ENCODE results near the gene TSPAN7.

Gene TSPAN7

GRCh38 chrX:38694394-38694793 is 133.1 kb downstream of the TSPAN7 start:
- Histone ChIP-seq H3K4me3 (ENCODE audit: low read length) (no peak overlapping the region), H3K9ac (ENCODE audit: low read depth, low read length) (no peak overlapping the region), H3K9me3 (ENCODE audit: insufficient read depth, low read depth, low read length) (no peaks in the 10 kb centered on the region), H3K4me1 (ENCODE audit: insufficient read depth, low read length) (no peaks in the 10 kb centered on the region), H3K27ac (ENCODE audit: low read depth, low read length) (no peak overlapping the region), H3K36me3 (ENCODE audit: insufficient read depth, low read length) (no peaks in the 10 kb centered on the region), H3K27me3 (ENCODE audit: insufficient read depth, low read length) (no peaks in the 10 kb centered on the region)
- WGBS: 96% methylated on average over 5 of the region's 5 CpGs

GRCh38 chrX:38697461-38697860 is 136.1 kb downstream of the TSPAN7 start:
- Histone ChIP-seq H3K4me3 (ENCODE audit: low read length) (no peak overlapping the region), H3K36me3 (ENCODE audit: insufficient read depth, low read length) (no peaks in the 10 kb centered on the region), H3K4me1 (ENCODE audit: insufficient read depth, low read length) (no peaks in the 10 kb centered on the region), H3K9ac (ENCODE audit: low read depth, low read length) (no peak overlapping the region), H3K27me3 (ENCODE audit: insufficient read depth, low read length) (no peaks in the 10 kb centered on the region), H3K27ac (ENCODE audit: low read depth, low read length) (no peak overlapping the region), H3K9me3 (ENCODE audit: insufficient read depth, low read depth, low read length) (no peaks in the 10 kb centered on the region)
- 40% methylated on average over 1 of the region's 3 CpGs for WGBS

- H3K4me1 ChIP-seq (ENCODE audit: insufficient read depth, low read length): no peaks in the 10 kb centered on the region
- H3K4me3 ChIP-seq (ENCODE audit: low read length): no peak overlapping the region
- no peak overlapping the region for H3K27ac ChIP-seq (ENCODE audit: low read depth, low read length)
- no peaks in the 10 kb centered on the region for H3K9me3 ChIP-seq (ENCODE audit: insufficient read depth, low read depth, low read length)
- no peak overlapping the region for H3K9ac ChIP-seq (ENCODE audit: low read depth, low read length)
- no peaks in the 10 kb centered on the region for H3K27me3 ChIP-seq (ENCODE audit: insufficient read depth, low read length)
- 81% methylated on average over 2 of the region's 3 CpGs for WGBS
- H3K36me3 ChIP-seq (ENCODE audit: insufficient read depth, low read length): no peaks in the 10 kb centered on the region
Measured at GRCh38 chrX:38699121-38699520, 137.8 kb downstream of the TSPAN7 start.

GRCh38 chrX:38699696-38700095 is 138.4 kb downstream of the TSPAN7 start:
- no peak overlapping the region for H3K4me3 ChIP-seq (ENCODE audit: low read length)
- H3K9ac ChIP-seq (ENCODE audit: low read depth, low read length): no peak overlapping the region
- H3K4me1 ChIP-seq (ENCODE audit: insufficient read depth, low read length): no peaks in the 10 kb centered on the region
- no peak overlapping the region for H3K27ac ChIP-seq (ENCODE audit: low read depth, low read length)
- no peaks in the 10 kb centered on the region for H3K27me3 ChIP-seq (ENCODE audit: insufficient read depth, low read length)
- no peaks in the 10 kb centered on the region for H3K9me3 ChIP-seq (ENCODE audit: insufficient read depth, low read depth, low read length)
- 71% methylated on average over 1 of the region's 1 CpG for WGBS
- no peaks in the 10 kb centered on the region for H3K36me3 ChIP-seq (ENCODE audit: insufficient read depth, low read length)

GRCh38 chrX:38701073-38701472 is 139.7 kb downstream of the TSPAN7 start:
- no peak overlapping the region for H3K4me3 ChIP-seq (ENCODE audit: low read length)
- no peaks in the 10 kb centered on the region for H3K4me1 ChIP-seq (ENCODE audit: insufficient read depth, low read length)
- no peak overlapping the region for H3K27ac ChIP-seq (ENCODE audit: low read depth, low read length)
- H3K36me3 ChIP-seq (ENCODE audit: insufficient read depth, low read length): no peaks in the 10 kb centered on the region
- 41% methylated on average over 1 of the region's 1 CpG for WGBS
- no peaks in the 10 kb centered on the region for H3K27me3 ChIP-seq (ENCODE audit: insufficient read depth, low read length)
- no peak overlapping the region for H3K9ac ChIP-seq (ENCODE audit: low read depth, low read length)
- H3K9me3 ChIP-seq (ENCODE audit: insufficient read depth, low read depth, low read length): no peaks in the 10 kb centered on the region

- no peaks in the 10 kb centered on the region for H3K9me3 ChIP-seq (ENCODE audit: insufficient read depth, low read depth, low read length)
- H3K4me1 ChIP-seq (ENCODE audit: insufficient read depth, low read length): no peaks in the 10 kb centered on the region
- H3K9ac ChIP-seq (ENCODE audit: low read depth, low read length): no peak overlapping the region
- H3K36me3 ChIP-seq (ENCODE audit: insufficient read depth, low read length): no peaks in the 10 kb centered on the region
- no peaks in the 10 kb centered on the region for H3K27me3 ChIP-seq (ENCODE audit: insufficient read depth, low read length)
- no peak overlapping the region for H3K4me3 ChIP-seq (ENCODE audit: low read length)
- no CpG with 5 or more reads among the region's 2 CpGs for WGBS
- no peak overlapping the region for H3K27ac ChIP-seq (ENCODE audit: low read depth, low read length)
Measured at GRCh38 chrX:38704146-38704882, 143.0 kb downstream of the TSPAN7 start.

- H3K4me1 ChIP-seq (ENCODE audit: insufficient read depth, low read length): no peaks in the 10 kb centered on the region
- H3K27me3 ChIP-seq (ENCODE audit: insufficient read depth, low read length): no peaks in the 10 kb centered on the region
- WGBS: 40% methylated on average over 1 of the region's 1 CpG
- no peak overlapping the region for H3K27ac ChIP-seq (ENCODE audit: low read depth, low read length)
- no peak overlapping the region for H3K4me3 ChIP-seq (ENCODE audit: low read length)
- no peaks in the 10 kb centered on the region for H3K36me3 ChIP-seq (ENCODE audit: insufficient read depth, low read length)
- H3K9ac ChIP-seq (ENCODE audit: low read depth, low read length): no peak overlapping the region
- H3K9me3 ChIP-seq (ENCODE audit: insufficient read depth, low read depth, low read length): no peaks in the 10 kb centered on the region
Measured at GRCh38 chrX:38717871-38718270, 156.5 kb downstream of the TSPAN7 start.

GRCh38 chrX:38718311-38718710 is 157.0 kb downstream of the TSPAN7 start:
- Histone ChIP-seq H3K4me1 (ENCODE audit: insufficient read depth, low read length) (no peaks in the 10 kb centered on the region), H3K27me3 (ENCODE audit: insufficient read depth, low read length) (no peaks in the 10 kb centered on the region), H3K9me3 (ENCODE audit: insufficient read depth, low read depth, low read length) (no peaks in the 10 kb centered on the region), H3K9ac (ENCODE audit: low read depth, low read length) (no peak overlapping the region), H3K36me3 (ENCODE audit: insufficient read depth, low read length) (no peaks in the 10 kb centered on the region), H3K27ac (ENCODE audit: low read depth, low read length) (no peak overlapping the region), H3K4me3 (ENCODE audit: low read length) (no peak overlapping the region)
- WGBS: 67% methylated on average over 1 of the region's 1 CpG

GRCh38 chrX:38726612-38727011 is 165.3 kb downstream of the TSPAN7 start:
- H3K4me3 ChIP-seq (ENCODE audit: low read length): no peak overlapping the region
- no peaks in the 10 kb centered on the region for H3K36me3 ChIP-seq (ENCODE audit: insufficient read depth, low read length)
- H3K27me3 ChIP-seq (ENCODE audit: insufficient read depth, low read length): no peaks in the 10 kb centered on the region
- H3K9me3 ChIP-seq (ENCODE audit: insufficient read depth, low read depth, low read length): no peaks in the 10 kb centered on the region
- H3K27ac ChIP-seq (ENCODE audit: low read depth, low read length): no peak overlapping the region
- 93% methylated on average over 2 of the region's 2 CpGs for WGBS
- no peak overlapping the region for H3K9ac ChIP-seq (ENCODE audit: low read depth, low read length)
- H3K4me1 ChIP-seq (ENCODE audit: insufficient read depth, low read length): no peaks in the 10 kb centered on the region

GRCh38 chrX:38727668-38728067 is 166.3 kb downstream of the TSPAN7 start:
- WGBS: 100% methylated on average over 2 of the region's 3 CpGs
- Histone ChIP-seq H3K27me3 (ENCODE audit: insufficient read depth, low read length) (no peaks in the 10 kb centered on the region), H3K9me3 (ENCODE audit: insufficient read depth, low read depth, low read length) (no peaks in the 10 kb centered on the region), H3K4me1 (ENCODE audit: insufficient read depth, low read length) (no peaks in the 10 kb centered on the region), H3K9ac (ENCODE audit: low read depth, low read length) (no peak overlapping the region), H3K27ac (ENCODE audit: low read depth, low read length) (no peak overlapping the region), H3K36me3 (ENCODE audit: insufficient read depth, low read length) (no peaks in the 10 kb centered on the region), H3K4me3 (ENCODE audit: low read length) (no peak overlapping the region)

GRCh38 chrX:38732866-38733265 is 171.5 kb downstream of the TSPAN7 start:
- H3K27ac ChIP-seq (ENCODE audit: low read depth, low read length): no peak overlapping the region
- H3K9me3 ChIP-seq (ENCODE audit: insufficient read depth, low read depth, low read length): no peaks in the 10 kb centered on the region
- H3K36me3 ChIP-seq (ENCODE audit: insufficient read depth, low read length): no peaks in the 10 kb centered on the region
- H3K27me3 ChIP-seq (ENCODE audit: insufficient read depth, low read length): no peaks in the 10 kb centered on the region
- WGBS: 100% methylated on average over 1 of the region's 1 CpG
- no peaks in the 10 kb centered on the region for H3K4me1 ChIP-seq (ENCODE audit: insufficient read depth, low read length)
- no peak overlapping the region for H3K4me3 ChIP-seq (ENCODE audit: low read length)
- H3K9ac ChIP-seq (ENCODE audit: low read depth, low read length): no peak overlapping the region
